Measurements from ENCODE around the gene ARMH2. TPM values are rescaled to one million over a fixed set of nuclear protein-coding genes. Genes with fewer than 3 reads are reported as not detected.
"Not testable (repeated sequence)": the region's sequence is repeated elsewhere in the genome, so short reads cannot be mapped to it uniquely, and the experiment has no call there.

Gene ARMH2
- total RNA-seq, 1 experiment from 2014 or later, result not detected

DNA sequence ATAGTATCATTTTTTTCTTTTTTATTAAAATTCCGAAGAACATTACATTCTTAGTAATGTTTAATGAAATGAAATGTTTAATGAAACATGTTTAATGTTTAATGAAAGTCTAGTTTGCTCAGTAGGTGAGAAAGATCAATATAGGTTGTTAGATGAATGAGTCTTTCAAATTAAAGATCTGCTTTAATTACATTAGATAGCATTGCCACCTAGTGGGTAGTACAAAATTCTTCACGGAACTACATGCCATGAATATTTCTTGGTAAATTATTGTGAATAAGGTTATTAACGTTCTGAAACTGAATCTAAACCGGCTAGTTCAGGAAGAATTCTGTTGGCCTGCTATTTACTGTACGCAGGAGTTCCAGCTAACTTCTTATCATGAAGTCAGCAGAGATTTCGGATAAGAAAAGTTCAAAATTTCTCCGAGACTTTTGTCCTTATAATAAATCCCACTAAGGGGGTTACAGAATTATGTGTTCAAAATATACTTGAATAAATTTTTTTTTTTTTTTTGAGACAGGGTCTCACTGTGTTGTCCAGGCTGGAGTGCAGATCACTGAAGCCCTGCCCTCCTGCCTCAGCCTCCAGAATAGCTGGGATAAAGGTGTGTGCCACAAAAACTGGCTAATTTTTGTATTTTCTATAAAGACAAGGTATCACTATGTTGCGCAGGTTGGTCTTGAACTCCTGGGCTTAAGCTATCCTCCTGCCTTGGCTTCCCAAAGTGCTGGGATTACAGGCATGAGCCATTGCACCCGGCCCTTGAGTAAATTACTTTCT lies 31.8 kb downstream of the ARMH2 start:
- Histone ChIP-seq H3K27me3 (ENCODE audit: low read length) (no peaks in the 10 kb centered on the region), H3K79me2 (ENCODE audit: low read length) (no peaks in the 10 kb centered on the region), H3K4me2 (ENCODE audit: low read depth, low read length, poor library complexity, severe bottlenecking) (peak overlapping the region; percentile 39), H4K20me1 (ENCODE audit: insufficient read depth, low read depth, low read length) (no peaks in the 10 kb centered on the region), H2AFZ (ENCODE audit: low read length) (no peak overlapping the region), H3K9ac (ENCODE audit: low read length) (no peak overlapping the region), H3K27ac (ENCODE audit: low read length) (no peak overlapping the region), H3K4me3 (ENCODE audit: low read length) (no peak overlapping the region), H3K36me3 (ENCODE audit: insufficient read depth, low read length) (no peaks in the 10 kb centered on the region), H3K9me3 (ENCODE audit: low read length) (no peaks in the 10 kb centered on the region), H3K4me1 (ENCODE audit: low read length) (peaks cover 2% of the 10 kb centered on the region), H3K9me2 (replicated peaks; ENCODE audit: insufficient read depth, low read length) (no peaks in the 10 kb centered on the region)
- DNase-seq, result peak; percentile 81

DNA sequence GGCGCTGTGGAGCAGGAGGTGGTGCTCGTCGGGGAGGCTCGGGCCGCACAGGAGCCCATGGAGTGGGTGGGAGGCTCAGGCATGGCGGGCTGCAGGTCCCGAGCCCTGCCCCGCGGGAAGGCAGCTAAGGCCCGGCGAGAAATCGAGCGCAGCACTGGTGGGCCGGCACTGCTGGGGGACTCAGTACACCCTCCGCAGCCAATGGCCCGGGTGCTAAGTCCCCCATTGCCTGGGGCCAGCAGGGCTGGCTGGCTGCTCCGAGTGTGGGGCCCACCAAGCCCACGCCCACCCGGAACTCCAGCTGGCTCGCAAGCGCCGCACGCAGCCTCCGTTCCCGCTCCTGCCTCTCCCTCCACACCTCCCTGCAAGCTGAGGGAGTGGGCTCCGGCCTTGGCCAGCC lies 32.7 kb downstream of the ARMH2 start:
- not testable (repeated sequence) for H4K20me1 ChIP-seq (ENCODE audit: insufficient read depth, low read depth, low read length); H3K9ac ChIP-seq (ENCODE audit: low read length); H3K9me2 ChIP-seq (replicated peaks; ENCODE audit: insufficient read depth, low read length); H3K36me3 ChIP-seq (ENCODE audit: insufficient read depth, low read length); H3K27me3 ChIP-seq (ENCODE audit: low read length); H3K4me3 ChIP-seq (ENCODE audit: low read length); DNase-seq; H3K79me2 ChIP-seq (ENCODE audit: low read length); H2AFZ ChIP-seq (ENCODE audit: low read length); H3K27ac ChIP-seq (ENCODE audit: low read length); H3K4me2 ChIP-seq (ENCODE audit: low read depth, low read length, poor library complexity, severe bottlenecking); H3K4me1 ChIP-seq (ENCODE audit: low read length); H3K9me3 ChIP-seq (ENCODE audit: low read length)

DNA sequence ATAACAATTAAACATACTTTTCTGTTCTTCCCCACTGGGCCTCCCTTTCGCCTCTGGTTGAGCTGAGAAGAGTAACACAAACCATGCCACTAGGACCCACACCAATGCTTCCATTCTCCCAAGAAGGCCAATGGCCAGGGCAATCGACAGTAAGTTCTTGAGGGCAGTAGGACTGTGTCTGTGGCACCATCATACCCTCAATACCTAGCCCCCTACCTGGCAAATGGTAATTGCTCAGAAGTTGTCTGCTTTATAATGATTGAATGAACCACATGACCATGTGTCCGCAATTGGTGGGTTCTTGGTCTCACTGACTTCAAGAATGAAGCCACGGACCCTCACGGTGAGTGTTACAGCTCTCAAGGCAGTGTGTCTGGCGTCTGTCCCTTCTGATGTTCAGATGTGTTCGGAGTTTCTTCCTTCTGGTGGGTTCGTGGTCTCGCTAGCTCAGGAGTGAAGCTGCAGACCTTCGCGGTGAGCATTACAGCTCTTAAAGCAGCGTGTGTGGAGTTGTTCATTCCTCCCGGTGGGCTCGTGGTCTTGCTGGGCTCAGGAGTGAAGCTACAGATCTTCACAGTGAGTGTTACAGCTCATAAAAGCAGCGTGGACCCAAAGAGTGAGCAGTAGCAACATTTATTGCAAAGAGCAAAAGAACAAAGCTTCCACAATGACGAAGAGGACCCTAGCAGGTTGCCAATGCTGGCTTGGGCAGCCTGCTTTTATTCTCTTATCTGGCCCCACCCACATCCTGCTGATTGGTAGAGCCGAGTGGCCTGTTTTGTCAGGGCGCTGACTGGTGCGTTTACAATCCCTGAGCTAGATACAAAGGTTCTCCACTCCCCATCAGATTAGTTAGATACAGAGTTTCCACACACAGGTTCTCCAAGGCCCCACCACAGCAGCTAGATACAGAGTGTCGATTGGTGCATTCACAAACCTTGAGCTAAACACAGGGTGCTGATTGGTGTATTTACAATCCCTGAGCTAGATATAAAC lies 33.6 kb downstream of the ARMH2 start:
- not testable (repeated sequence) for H3K9me2 ChIP-seq (replicated peaks; ENCODE audit: insufficient read depth, low read length); H3K27me3 ChIP-seq (ENCODE audit: low read length); H3K9ac ChIP-seq (ENCODE audit: low read length); H3K4me1 ChIP-seq (ENCODE audit: low read length); H3K27ac ChIP-seq (ENCODE audit: low read length); H3K9me3 ChIP-seq (ENCODE audit: low read length); H4K20me1 ChIP-seq (ENCODE audit: insufficient read depth, low read depth, low read length); H3K4me2 ChIP-seq (ENCODE audit: low read depth, low read length, poor library complexity, severe bottlenecking); H3K79me2 ChIP-seq (ENCODE audit: low read length); H3K36me3 ChIP-seq (ENCODE audit: insufficient read depth, low read length); DNase-seq; H3K4me3 ChIP-seq (ENCODE audit: low read length); H2AFZ ChIP-seq (ENCODE audit: low read length)

DNA sequence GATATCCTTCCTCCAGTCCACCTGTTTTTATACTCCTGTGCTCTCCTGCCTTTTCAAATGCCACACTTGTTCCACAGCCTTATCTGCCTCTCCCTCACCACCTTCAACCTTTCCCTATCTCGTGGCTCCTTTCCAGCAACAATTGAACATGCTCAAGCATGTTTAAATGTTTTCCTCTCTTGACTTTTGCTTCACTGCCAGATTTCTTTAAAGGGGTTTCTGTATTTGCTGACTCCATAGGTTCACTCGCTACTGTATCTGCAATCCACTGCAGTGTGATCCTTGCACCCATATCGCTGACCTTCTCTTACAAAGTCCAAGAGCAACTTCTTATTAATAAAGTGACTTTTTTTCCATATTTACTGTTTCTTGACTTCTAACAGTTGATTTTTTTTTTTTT lies 35.1 kb downstream of the ARMH2 start:
- Histone ChIP-seq H3K9me2 (replicated peaks; ENCODE audit: insufficient read depth, low read length) (no peaks in the 10 kb centered on the region), H3K9ac (ENCODE audit: low read length) (no peak overlapping the region), H3K4me3 (ENCODE audit: low read length) (no peak overlapping the region), H3K4me1 (ENCODE audit: low read length) (peaks cover 5% of the 10 kb centered on the region), H3K27me3 (ENCODE audit: low read length) (no peaks in the 10 kb centered on the region), H3K79me2 (ENCODE audit: low read length) (no peaks in the 10 kb centered on the region), H2AFZ (ENCODE audit: low read length) (no peak overlapping the region), H4K20me1 (ENCODE audit: insufficient read depth, low read depth, low read length) (no peaks in the 10 kb centered on the region), H3K4me2 (ENCODE audit: low read depth, low read length, poor library complexity, severe bottlenecking) (no peak overlapping the region), H3K9me3 (ENCODE audit: low read length) (no peaks in the 10 kb centered on the region), H3K36me3 (ENCODE audit: insufficient read depth, low read length) (no peaks in the 10 kb centered on the region), H3K27ac (ENCODE audit: low read length) (no peak overlapping the region)
- no peak for DNase-seq

DNA sequence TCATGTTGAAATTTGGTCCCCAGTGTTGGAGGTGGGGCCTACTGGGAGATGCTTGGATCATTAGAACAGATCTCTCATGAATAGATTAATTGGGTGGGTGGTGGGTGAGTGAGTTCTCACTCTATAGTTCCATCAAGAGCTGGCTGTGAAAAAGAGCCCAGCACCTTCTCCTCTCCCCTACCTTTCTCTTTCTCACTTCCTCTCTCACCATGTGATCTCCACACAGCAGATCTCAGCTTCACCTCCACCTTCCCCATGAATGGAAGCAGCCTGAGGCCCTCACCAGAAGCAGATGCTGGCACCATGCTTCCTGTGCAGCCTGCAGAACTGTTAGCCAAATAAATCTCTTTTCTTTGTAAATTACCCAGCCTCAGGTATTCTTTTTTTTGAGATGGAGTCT lies 36.9 kb downstream of the ARMH2 start:
- H2AFZ ChIP-seq (ENCODE audit: low read length), result peak overlapping the region; percentile 86; the same call in 1 of the 2 replicates
- H3K4me3 ChIP-seq (ENCODE audit: low read length), result no peak overlapping the region
- no peaks in the 10 kb centered on the region for H3K36me3 ChIP-seq (ENCODE audit: insufficient read depth, low read length)
- no peaks in the 10 kb centered on the region for H3K27me3 ChIP-seq (ENCODE audit: low read length)
- no peaks in the 10 kb centered on the region for H4K20me1 ChIP-seq (ENCODE audit: insufficient read depth, low read depth, low read length)
- no peaks in the 10 kb centered on the region for H3K9me2 ChIP-seq (replicated peaks; ENCODE audit: insufficient read depth, low read length)
- no peak overlapping the region for H3K9ac ChIP-seq (ENCODE audit: low read length)
- H3K79me2 ChIP-seq (ENCODE audit: low read length), result no peaks in the 10 kb centered on the region
- no peak overlapping the region for H3K4me2 ChIP-seq (ENCODE audit: low read depth, low read length, poor library complexity, severe bottlenecking)
- H3K9me3 ChIP-seq (ENCODE audit: low read length), result no peaks in the 10 kb centered on the region
- peaks cover 4% of the 10 kb centered on the region for H3K4me1 ChIP-seq (ENCODE audit: low read length)
- no peak overlapping the region for H3K27ac ChIP-seq (ENCODE audit: low read length)
- DNase-seq, result peak; percentile 47

DNA sequence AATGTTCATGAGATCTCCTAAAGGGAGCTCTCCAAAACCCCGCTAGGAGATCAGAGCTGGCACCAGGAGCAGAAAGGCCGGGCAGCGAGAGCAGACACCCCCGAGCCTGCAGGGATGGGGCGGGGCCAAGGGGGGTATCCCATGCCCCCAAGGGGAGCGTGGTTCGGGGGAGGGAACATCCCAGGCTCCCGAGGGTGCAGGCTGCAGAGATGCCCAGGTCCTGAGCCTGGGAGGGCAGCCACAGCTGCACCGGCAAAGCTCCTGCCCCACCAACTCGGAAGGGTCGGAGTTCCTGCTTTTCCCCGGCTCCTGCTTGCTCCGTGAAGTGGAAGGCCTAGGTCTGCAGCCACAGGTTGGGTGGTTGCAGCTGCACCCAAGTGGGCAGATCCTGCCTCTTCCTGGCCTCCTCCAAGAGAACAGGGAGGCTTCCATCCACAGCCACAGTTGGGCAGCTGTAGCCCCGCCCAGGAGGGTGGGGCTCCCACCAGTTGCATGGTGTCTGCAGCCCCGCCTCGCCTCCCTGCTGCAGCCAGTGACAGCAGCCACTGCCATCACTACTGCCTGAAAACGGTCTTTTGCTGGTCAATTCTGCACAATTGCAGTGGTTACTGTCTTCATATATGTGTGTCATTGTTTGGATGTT lies 37.4 kb downstream of the ARMH2 start:
- Histone ChIP-seq H4K20me1 (ENCODE audit: insufficient read depth, low read depth, low read length) (no peaks in the 10 kb centered on the region), H3K9me3 (ENCODE audit: low read length) (no peaks in the 10 kb centered on the region), H3K9me2 (replicated peaks; ENCODE audit: insufficient read depth, low read length) (no peaks in the 10 kb centered on the region), H3K9ac (ENCODE audit: low read length) (no peak overlapping the region), H3K36me3 (ENCODE audit: insufficient read depth, low read length) (no peaks in the 10 kb centered on the region), H3K4me3 (ENCODE audit: low read length) (no peak overlapping the region), H3K4me1 (ENCODE audit: low read length) (peaks cover 3% of the 10 kb centered on the region; the same call in 1 of the 2 replicates), H2AFZ (ENCODE audit: low read length) (peak overlapping the region; percentile 86; the same call in 1 of the 2 replicates), H3K4me2 (ENCODE audit: low read depth, low read length, poor library complexity, severe bottlenecking) (no peak overlapping the region), H3K27ac (ENCODE audit: low read length) (no peak overlapping the region), H3K79me2 (ENCODE audit: low read length) (no peaks in the 10 kb centered on the region), H3K27me3 (ENCODE audit: low read length) (no peaks in the 10 kb centered on the region)
- DNase-seq, result peak; percentile 76

DNA sequence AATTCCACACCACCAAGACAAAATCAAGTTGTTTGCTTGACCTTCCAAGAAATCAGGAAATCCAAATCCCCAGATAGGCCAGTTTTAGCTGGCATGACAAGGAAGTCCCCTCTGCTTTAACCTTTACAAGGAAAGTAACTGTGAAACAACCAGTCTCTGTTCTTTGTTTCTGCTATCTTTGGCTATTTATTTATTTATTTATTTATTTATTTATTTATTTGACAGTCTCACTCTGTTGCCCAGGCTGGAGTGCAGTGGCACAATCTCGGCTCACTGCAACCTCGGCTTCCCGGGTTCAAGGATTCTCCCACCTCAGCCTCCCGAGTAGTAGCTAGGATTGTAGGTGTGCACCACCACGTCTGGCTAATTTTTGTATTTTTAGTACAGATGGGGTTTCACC lies 38.5 kb downstream of the ARMH2 start:
- Histone ChIP-seq H3K9me2 (replicated peaks; ENCODE audit: insufficient read depth, low read length) (no peaks in the 10 kb centered on the region), H3K27ac (ENCODE audit: low read length) (no peak overlapping the region), H3K79me2 (ENCODE audit: low read length) (no peaks in the 10 kb centered on the region), H3K4me1 (ENCODE audit: low read length) (peaks cover 3% of the 10 kb centered on the region; the same call in 1 of the 2 replicates), H3K4me2 (ENCODE audit: low read depth, low read length, poor library complexity, severe bottlenecking) (no peak overlapping the region), H3K9me3 (ENCODE audit: low read length) (no peaks in the 10 kb centered on the region), H3K27me3 (ENCODE audit: low read length) (no peaks in the 10 kb centered on the region), H3K36me3 (ENCODE audit: insufficient read depth, low read length) (no peaks in the 10 kb centered on the region), H3K9ac (ENCODE audit: low read length) (no peak overlapping the region), H3K4me3 (ENCODE audit: low read length) (no peak overlapping the region), H2AFZ (ENCODE audit: low read length) (no peak overlapping the region), H4K20me1 (ENCODE audit: insufficient read depth, low read depth, low read length) (no peaks in the 10 kb centered on the region)
- DNase-seq, result no peak

DNA sequence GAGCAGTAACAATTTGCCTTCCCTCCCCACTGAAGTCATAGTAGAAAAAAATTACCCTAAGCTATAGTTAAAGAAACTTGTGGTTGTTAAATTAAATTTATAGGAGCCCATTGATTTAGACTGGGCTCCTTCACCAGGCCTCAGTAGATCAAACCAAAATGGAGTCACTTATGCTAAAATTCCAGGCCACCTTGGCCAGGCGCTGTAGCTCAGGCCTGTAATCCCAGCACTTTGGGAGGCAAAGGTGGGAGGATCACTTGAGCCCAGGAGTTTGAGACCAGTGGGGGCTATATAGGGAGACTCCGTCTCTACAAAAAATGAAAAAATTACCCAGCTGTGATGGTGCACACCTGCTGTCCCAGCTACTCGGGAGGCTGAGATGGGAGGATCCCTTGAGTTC lies 39.0 kb downstream of the ARMH2 start:
- H3K4me3 ChIP-seq (ENCODE audit: low read length), result no peak overlapping the region
- no peak overlapping the region for H3K9ac ChIP-seq (ENCODE audit: low read length)
- peaks cover 3% of the 10 kb centered on the region; the same call in 1 of the 2 replicates for H3K4me1 ChIP-seq (ENCODE audit: low read length)
- no peak overlapping the region for H3K27ac ChIP-seq (ENCODE audit: low read length)
- no peaks in the 10 kb centered on the region for H3K9me3 ChIP-seq (ENCODE audit: low read length)
- H3K79me2 ChIP-seq (ENCODE audit: low read length), result no peaks in the 10 kb centered on the region
- no peaks in the 10 kb centered on the region for H4K20me1 ChIP-seq (ENCODE audit: insufficient read depth, low read depth, low read length)
- H3K9me2 ChIP-seq (replicated peaks; ENCODE audit: insufficient read depth, low read length), result no peaks in the 10 kb centered on the region
- no peak for DNase-seq
- no peak overlapping the region for H3K4me2 ChIP-seq (ENCODE audit: low read depth, low read length, poor library complexity, severe bottlenecking)
- no peaks in the 10 kb centered on the region for H3K36me3 ChIP-seq (ENCODE audit: insufficient read depth, low read length)
- H2AFZ ChIP-seq (ENCODE audit: low read length), result no peak overlapping the region
- no peaks in the 10 kb centered on the region for H3K27me3 ChIP-seq (ENCODE audit: low read length)
